ENCODE data around the gene SLC25A23. TPM values are rescaled to one million over a fixed set of nuclear protein-coding genes. Genes with fewer than 3 reads are reported as not detected.

Gene SLC25A23
- total and polyA plus RNA-seq, 2 donors (not counting 1 experiment from before 2014, with no cell fraction given): 9.3 to 25.3 TPM

- POLR2A ChIA-PET: no interaction called here
Observed at GRCh38 chr19:6450166-6450565, 9.4 kb downstream of the SLC25A23 start.

GRCh38 chr19:6448045-6448444, 11.5 kb downstream of the SLC25A23 start:
- Histone ChIP-seq H4K20me1 (ENCODE audit: control insufficient read depth, insufficient read depth, low read length, poor library complexity, severe bottlenecking) (no peaks in the 10 kb centered on the region), H3K27me3 (replicated peaks in 1 of 4; ENCODE audit: control extremely low read depth in 1 of 4, control insufficient read depth in 3 of 4, insufficient read depth in 4 of 4, low read length in 3 of 4) (no peaks in the 10 kb centered on the region), H3K4me3 (ENCODE audit: control extremely low read depth in 1 of 5, extremely low read depth in 1 of 5, insufficient read depth in 1 of 5, low read depth in 2 of 5, low read length in 4 of 5) (no peak overlapping the region), H3K27ac (ENCODE audit: low read length in 2 of 2) (no peak overlapping the region), H3K79me2 (ENCODE audit: control insufficient read depth, insufficient read depth, low read length) (no peaks in the 10 kb centered on the region), H3K9me3 (ENCODE audit: control extremely low read depth in 1 of 3, control insufficient read depth in 2 of 3, insufficient read depth in 1 of 3, low read length in 2 of 3) (peaks cover 0 to 12% (median 0%) of the 10 kb centered on the region in 3 donors), H3K4me1 (ENCODE audit: control insufficient read depth in 2 of 2, insufficient read depth in 2 of 2, low read length in 2 of 2) (no peaks in the 10 kb centered on the region), H3K36me3 (replicated peaks in 1 of 2; ENCODE audit: control extremely low read depth in 1 of 2, control insufficient read depth in 1 of 2, extremely low read depth in 1 of 2, insufficient read depth in 2 of 2, low read length in 1 of 2) (no peaks in the 10 kb centered on the region), H3K4me2 (replicated peaks; ENCODE audit: low read depth, low read length, poor library complexity, severe bottlenecking) (no peak overlapping the region), H2AFZ (ENCODE audit: insufficient read depth, low read depth, low read length, poor library complexity, severe bottlenecking) (no peak overlapping the region), H3K9ac (ENCODE audit: low read length) (no peak overlapping the region)
- no peak for TF ChIP-seq EZH2 (IDR thresholded peaks at IDR 0.05; ENCODE audit: borderline replicate concordance, insufficient read depth, low read depth, low read length, poor library complexity, severe bottlenecking)
- TF ChIP-seq CTCF (IDR thresholded peaks at IDR 0.05): no peak
- DNase-seq (no peak), ATAC-seq (ENCODE audit: low read depth) (no peak)
- no peaks in the 10 kb centered on the region for H3K4me1 Mint-ChIP-seq
- no peaks in the 10 kb centered on the region for H3K9me3 Mint-ChIP-seq (ENCODE audit: insufficient read depth)
- 93% methylated on average over 2 of the region's 3 CpGs for WGBS (ENCODE audit: insufficient coverage)
- CTCF ChIA-PET: no interaction called here
- H3K27me3 Mint-ChIP-seq: no peaks in the 10 kb centered on the region
- POLR2A ChIA-PET: no interaction called here
- H3K4me3 Mint-ChIP-seq: no peak overlapping the region
- no peak overlapping the region for H3K27ac Mint-ChIP-seq
- intact Hi-C loops (cut with micrococcal nuclease): no loop called here

More at GRCh38 chr19:6450166-6450565, 9.4 kb downstream of the SLC25A23 start:
- Histone ChIP-seq H3K36me3 (replicated peaks in 1 of 2; ENCODE audit: control extremely low read depth in 1 of 2, control insufficient read depth in 1 of 2, extremely low read depth in 1 of 2, insufficient read depth in 2 of 2, low read length in 1 of 2) (peaks cover 0 to 8% of the 10 kb centered on the region in 2 experiments), H3K9me3 (ENCODE audit: control extremely low read depth in 1 of 3, control insufficient read depth in 2 of 3, insufficient read depth in 1 of 3, low read length in 2 of 3) (peaks cover 0 to 29% (median 9%) of the 10 kb centered on the region in 3 donors), H3K4me1 (ENCODE audit: control insufficient read depth in 2 of 2, insufficient read depth in 2 of 2, low read length in 2 of 2) (no peaks in the 10 kb centered on the region), H3K27me3 (replicated peaks in 1 of 4; ENCODE audit: control extremely low read depth in 1 of 4, control insufficient read depth in 3 of 4, insufficient read depth in 4 of 4, low read length in 3 of 4) (no peaks in the 10 kb centered on the region), H3K79me2 (ENCODE audit: control insufficient read depth, insufficient read depth, low read length) (no peaks in the 10 kb centered on the region), H3K27ac (ENCODE audit: low read length in 2 of 2) (no peak overlapping the region), H3K4me3 (ENCODE audit: control extremely low read depth in 1 of 5, extremely low read depth in 1 of 5, insufficient read depth in 1 of 5, low read depth in 2 of 5, low read length in 4 of 5) (no peak overlapping the region), H3K4me2 (replicated peaks; ENCODE audit: low read depth, low read length, poor library complexity, severe bottlenecking) (no peak overlapping the region), H4K20me1 (ENCODE audit: control insufficient read depth, insufficient read depth, low read length, poor library complexity, severe bottlenecking) (no peaks in the 10 kb centered on the region), H3K9ac (ENCODE audit: low read length) (no peak overlapping the region), H2AFZ (ENCODE audit: insufficient read depth, low read depth, low read length, poor library complexity, severe bottlenecking) (no peak overlapping the region)
- no peaks in the 10 kb centered on the region for H3K4me1 Mint-ChIP-seq
- no peak for DNase-seq
- ATAC-seq (ENCODE audit: low read depth): no peak
- H3K27ac Mint-ChIP-seq: no peak overlapping the region
- no peaks in the 10 kb centered on the region for H3K27me3 Mint-ChIP-seq
- TF ChIP-seq CTCF (IDR thresholded peaks at IDR 0.05): no peak
- TF ChIP-seq EZH2 (IDR thresholded peaks at IDR 0.05; ENCODE audit: borderline replicate concordance, insufficient read depth, low read depth, low read length, poor library complexity, severe bottlenecking): no peak
- H3K4me3 Mint-ChIP-seq: no peak overlapping the region
- CTCF ChIA-PET: no interaction called here
- WGBS (ENCODE audit: insufficient coverage): 91% methylated on average over 1 of the region's 5 CpGs
- intact Hi-C loops (cut with micrococcal nuclease): no loop called here
- no peaks in the 10 kb centered on the region for H3K9me3 Mint-ChIP-seq (ENCODE audit: insufficient read depth)

Measured in B cell (primary cell).